Measurements from ENCODE around the gene CRTC1. TPM values are rescaled to one million over a fixed set of nuclear protein-coding genes. Genes with fewer than 3 reads are reported as not detected.

Gene CRTC1
- total and polyA plus RNA-seq, 2 of the 13 experiments (the other 11 are each of a cell fraction or from before 2014, with no cell fraction given): 2.0 to 2.7 TPM

DNA sequence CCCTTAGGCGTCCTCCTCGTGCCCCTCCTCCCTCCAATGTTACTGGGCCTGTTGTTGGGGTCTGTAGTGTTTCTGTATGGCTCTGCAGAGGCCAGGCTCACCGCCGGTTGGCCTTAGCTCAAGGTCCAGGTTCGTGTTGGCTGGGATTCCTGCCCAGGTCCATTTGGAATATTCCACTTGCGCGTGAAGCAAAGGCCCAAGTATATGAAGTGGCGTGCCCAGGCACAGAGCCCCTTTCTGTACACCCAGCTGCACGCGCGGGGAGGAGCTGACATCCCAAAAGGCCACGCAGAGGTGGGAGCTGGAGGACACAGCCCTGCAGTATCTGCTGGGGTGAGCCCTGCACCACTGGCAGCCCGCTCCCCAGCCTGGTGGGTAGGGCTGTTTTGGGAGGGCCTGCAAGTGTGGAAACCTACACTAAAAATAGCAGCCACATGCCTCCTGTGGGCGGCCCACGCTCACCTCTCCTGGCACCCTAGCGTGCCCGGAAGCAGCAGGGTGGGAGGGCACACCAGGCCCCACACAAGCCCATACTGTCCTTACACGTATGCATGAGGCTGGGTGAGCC is 30.2 kb downstream of the CRTC1 start (continued):
- TF ChIP-seq KDM6A (CRISPR knock-in tag; IDR thresholded peaks at IDR 0.05; ENCODE audit: low read depth): 0 out of 2 replicates have a peak, but pooled peaks have one; percentile 27
- no peak for TF ChIP-seq ZNF724P (CRISPR knock-in tag; IDR thresholded peaks at IDR 0.05; ENCODE audit: borderline replicate concordance)
- TF ChIP-seq YEATS2 (CRISPR knock-in tag; IDR thresholded peaks at IDR 0.05; ENCODE audit: borderline replicate concordance): no peak
- TF ChIP-seq SP4 (CRISPR knock-in tag; IDR thresholded peaks at IDR 0.05): 0 out of 2 replicates have a peak, but pooled peaks have one; percentile 28
- no peak for TF ChIP-seq IKZF1 (IDR thresholded peaks at IDR 0.05)
- TF ChIP-seq, protein P1, sequence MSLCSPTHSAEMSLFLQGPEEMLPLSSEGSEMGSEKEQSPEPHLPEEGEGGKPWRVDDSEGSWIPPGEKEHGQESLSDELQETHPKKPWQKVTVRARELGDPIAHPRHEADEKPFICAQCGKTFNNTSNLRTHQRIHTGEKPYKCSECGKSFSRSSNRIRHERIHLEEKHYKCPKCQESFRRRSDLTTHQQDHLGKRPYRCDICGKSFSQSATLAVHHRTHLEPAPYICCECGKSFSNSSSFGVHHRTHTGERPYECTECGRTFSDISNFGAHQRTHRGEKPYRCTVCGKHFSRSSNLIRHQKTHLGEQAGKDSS (CRISPR knock-in tag; IDR thresholded peaks at IDR 0.05; ENCODE audit: borderline replicate concordance, low read depth): no peak
- TF ChIP-seq HHEX (CRISPR knock-in tag; IDR thresholded peaks at IDR 0.05): no peak
- TF ChIP-seq, protein P2, sequence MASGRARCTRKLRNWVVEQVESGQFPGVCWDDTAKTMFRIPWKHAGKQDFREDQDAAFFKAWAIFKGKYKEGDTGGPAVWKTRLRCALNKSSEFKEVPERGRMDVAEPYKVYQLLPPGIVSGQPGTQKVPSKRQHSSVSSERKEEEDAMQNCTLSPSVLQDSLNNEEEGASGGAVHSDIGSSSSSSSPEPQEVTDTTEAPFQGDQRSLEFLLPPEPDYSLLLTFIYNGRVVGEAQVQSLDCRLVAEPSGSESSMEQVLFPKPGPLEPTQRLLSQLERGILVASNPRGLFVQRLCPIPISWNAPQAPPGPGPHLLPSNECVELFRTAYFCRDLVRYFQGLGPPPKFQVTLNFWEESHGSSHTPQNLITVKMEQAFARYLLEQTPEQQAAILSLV (CRISPR knock-in tag; IDR thresholded peaks at IDR 0.05; ENCODE audit: borderline replicate concordance): no peak
- TF ChIP-seq ZIK1 (CRISPR knock-in tag; IDR thresholded peaks at IDR 0.05; ENCODE audit: borderline replicate concordance, low read depth): no peak
- TF ChIP-seq RXRB (CRISPR knock-in tag; IDR thresholded peaks at IDR 0.05; ENCODE audit: borderline replicate concordance): no peak
- TF ChIP-seq, protein P3, sequence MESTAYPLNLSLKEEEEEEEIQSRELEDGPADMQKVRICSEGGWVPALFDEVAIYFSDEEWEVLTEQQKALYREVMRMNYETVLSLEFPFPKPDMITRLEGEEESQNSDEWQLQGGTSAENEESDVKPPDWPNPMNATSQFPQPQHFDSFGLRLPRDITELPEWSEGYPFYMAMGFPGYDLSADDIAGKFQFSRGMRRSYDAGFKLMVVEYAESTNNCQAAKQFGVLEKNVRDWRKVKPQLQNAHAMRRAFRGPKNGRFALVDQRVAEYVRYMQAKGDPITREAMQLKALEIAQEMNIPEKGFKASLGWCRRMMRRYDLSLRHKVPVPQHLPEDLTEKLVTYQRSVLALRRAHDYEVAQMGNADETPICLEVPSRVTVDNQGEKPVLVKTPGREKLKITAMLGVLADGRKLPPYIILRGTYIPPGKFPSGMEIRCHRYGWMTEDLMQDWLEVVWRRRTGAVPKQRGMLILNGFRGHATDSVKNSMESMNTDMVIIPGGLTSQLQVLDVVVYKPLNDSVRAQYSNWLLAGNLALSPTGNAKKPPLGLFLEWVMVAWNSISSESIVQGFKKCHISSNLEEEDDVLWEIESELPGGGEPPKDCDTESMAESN (CRISPR knock-in tag; conservative IDR thresholded peaks at IDR 0.05): no peak
- TF ChIP-seq ZNF430 (CRISPR knock-in tag; IDR thresholded peaks at IDR 0.05): no peak
- no peak; the same call in 1 of the 2 replicates for TF ChIP-seq PITX1 (CRISPR knock-in tag; IDR thresholded peaks at IDR 0.05)
- no peak; the same call in 1 of the 2 replicates for TF ChIP-seq FOXJ3 (CRISPR knock-in tag; IDR thresholded peaks at IDR 0.05; ENCODE audit: borderline replicate concordance)
- no peak for TF ChIP-seq ARID2 (CRISPR knock-in tag; IDR thresholded peaks at IDR 0.05; ENCODE audit: borderline replicate concordance)
- TF ChIP-seq ZNF335 (CRISPR knock-in tag; IDR thresholded peaks at IDR 0.05): no peak
- 0 out of 2 replicates have a peak, but pooled peaks have one; percentile 57 for TF ChIP-seq ZNF747 (CRISPR knock-in tag; IDR thresholded peaks at IDR 0.05; ENCODE audit: borderline replicate concordance)
- TF ChIP-seq REXO4 (CRISPR knock-in tag; IDR thresholded peaks at IDR 0.05; ENCODE audit: borderline replicate concordance): no peak
- TF ChIP-seq, protein P4, sequence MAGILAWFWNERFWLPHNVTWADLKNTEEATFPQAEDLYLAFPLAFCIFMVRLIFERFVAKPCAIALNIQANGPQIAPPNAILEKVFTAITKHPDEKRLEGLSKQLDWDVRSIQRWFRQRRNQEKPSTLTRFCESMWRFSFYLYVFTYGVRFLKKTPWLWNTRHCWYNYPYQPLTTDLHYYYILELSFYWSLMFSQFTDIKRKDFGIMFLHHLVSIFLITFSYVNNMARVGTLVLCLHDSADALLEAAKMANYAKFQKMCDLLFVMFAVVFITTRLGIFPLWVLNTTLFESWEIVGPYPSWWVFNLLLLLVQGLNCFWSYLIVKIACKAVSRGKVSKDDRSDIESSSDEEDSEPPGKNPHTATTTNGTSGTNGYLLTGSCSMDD (CRISPR knock-in tag; IDR thresholded peaks at IDR 0.05): no peak
- TF ChIP-seq, protein P5, sequence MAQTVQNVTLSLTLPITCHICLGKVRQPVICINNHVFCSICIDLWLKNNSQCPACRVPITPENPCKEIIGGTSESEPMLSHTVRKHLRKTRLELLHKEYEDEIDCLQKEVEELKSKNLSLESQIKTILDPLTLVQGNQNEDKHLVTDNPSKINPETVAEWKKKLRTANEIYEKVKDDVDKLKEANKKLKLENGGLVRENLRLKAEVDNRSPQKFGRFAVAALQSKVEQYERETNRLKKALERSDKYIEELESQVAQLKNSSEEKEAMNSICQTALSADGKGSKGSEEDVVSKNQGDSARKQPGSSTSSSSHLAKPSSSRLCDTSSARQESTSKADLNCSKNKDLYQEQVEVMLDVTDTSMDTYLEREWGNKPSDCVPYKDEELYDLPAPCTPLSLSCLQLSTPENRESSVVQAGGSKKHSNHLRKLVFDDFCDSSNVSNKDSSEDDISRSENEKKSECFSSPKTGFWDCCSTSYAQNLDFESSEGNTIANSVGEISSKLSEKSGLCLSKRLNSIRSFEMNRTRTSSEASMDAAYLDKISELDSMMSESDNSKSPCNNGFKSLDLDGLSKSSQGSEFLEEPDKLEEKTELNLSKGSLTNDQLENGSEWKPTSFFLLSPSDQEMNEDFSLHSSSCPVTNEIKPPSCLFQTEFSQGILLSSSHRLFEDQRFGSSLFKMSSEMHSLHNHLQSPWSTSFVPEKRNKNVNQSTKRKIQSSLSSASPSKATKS (CRISPR knock-in tag; IDR thresholded peaks at IDR 0.05): no peak
- no peak for TF ChIP-seq RBM39 (IDR thresholded peaks at IDR 0.05; ENCODE audit: low read depth, low read length, poor library complexity, severe bottlenecking)
- no peak for TF ChIP-seq ZNF839 (CRISPR knock-in tag; IDR thresholded peaks at IDR 0.05; ENCODE audit: borderline replicate concordance)

All from HepG2 (cell line).